GM12878 (cell line): Measurements from ENCODE around the gene DEPDC1. TPM values are rescaled to one million over a fixed set of nuclear protein-coding genes. Genes with fewer than 3 reads are reported as not detected.
A peak's percentile ranks its signal among the peaks of the same experiment; 100 is the strongest.

ENCODE experiments used
- ATAC-seq: fragments of 200-7000 bp; cut with Tn5 transposase; 3 replicates; pipeline ENCODE4 v1.9.1; 2020; ENCODE audit warnings: mild to moderate bottlenecking, moderate library complexity
- BruUV-seq: library from RNA; stranded (reverse); fragments of 400-500 nt; replicated peaks from 2 replicates; lab custom pipeline; 2021; lab: Mats Ljungman, UMichigan
- CTCF ChIA-PET: fragments of 300-600 bp; sonication (Branson Sonifier 250); formaldehyde crosslinking; extraction: SDS; loops from one replicate; lab custom pipeline; 2021; ENCODE audit warnings: inconsistent platforms; lab: Yijun Ruan, JAX
- POLR2A ChIA-PET: fragments of 350-600 bp; formaldehyde crosslinking; extraction: SDS; loops from one replicate; lab custom pipeline; 2021; ENCODE audit warnings: inconsistent platforms; lab: Charles Lee
- RAD21 ChIA-PET: fragments of 300-600 bp; sonication (Branson Sonifier 250); formaldehyde crosslinking; loops from one replicate; lab custom pipeline; 2023; ENCODE audit warnings: antibody characterized with exemption; ENCODE audit not compliant: unreplicated experiment; lab: Charles Lee
- SMC1A ChIA-PET: fragments of 300-600 bp; sonication (Branson Sonifier 250); formaldehyde crosslinking; loops from one replicate; lab custom pipeline; 2023; ENCODE audit not compliant: unreplicated experiment, uncharacterized antibody; lab: Charles Lee
- DNase-seq: peaks from one replicate; pipeline ENCODE4 v3.0.0-alpha.2; 2011; ENCODE audit warnings: low read depth, low spot score
- FAIRE-seq: peaks from 3 replicates; lab custom pipeline; 2011; peaks lifted over from hg19 to GRCh38; lab: Jason Lieb, UNC
- H2AFZ ChIP-seq: 2 replicates; pipeline ENCODE4 v1.6.0; 2011; ENCODE audit warnings: low read depth, low read length, control low read depth; ENCODE audit not compliant: control insufficient read depth
- H3K27ac ChIP-seq: 2 replicates; pipeline ENCODE4 v1.5.1; 2011; ENCODE audit warnings: control low read depth; ENCODE audit not compliant: control insufficient read depth, insufficient read depth
- H3K27me3 ChIP-seq, 2 experiments: replicated peaks in 1 of 2; 2 replicates each; pipeline versions ENCODE4 v1.6.0 to v1.6.1; 2011; ENCODE audit warnings: low read length in 1 of 2; ENCODE audit not compliant: control insufficient read depth in 2 of 2, insufficient read depth in 2 of 2
- H3K36me3 ChIP-seq, 2 experiments: 2 replicates each; pipeline ENCODE4 v1.5.1; 2011; ENCODE audit warnings: low read length in 1 of 2; ENCODE audit not compliant: control insufficient read depth in 2 of 2, insufficient read depth in 2 of 2
- H3K4me1 ChIP-seq: 2 replicates; pipeline ENCODE4 v1.6.1; 2011; ENCODE audit warnings: mild to moderate bottlenecking, low read length, moderate library complexity, mixed read lengths; ENCODE audit not compliant: control insufficient read depth, insufficient read depth
- H3K4me2 ChIP-seq: 2 replicates; pipeline ENCODE4 v1.6.0; 2011; ENCODE audit warnings: control low read depth; ENCODE audit not compliant: control insufficient read depth, insufficient read depth
- H3K4me3 ChIP-seq: fragments of 200-600 bp; sonication (generic); 2 replicates; pipeline ENCODE4 v1.5.1; 2016
- H3K79me2 ChIP-seq: 2 replicates; pipeline ENCODE4 v1.6.0; 2011; ENCODE audit warnings: low read length; ENCODE audit not compliant: control insufficient read depth, insufficient read depth
- H3K9ac ChIP-seq: 2 replicates; pipeline ENCODE4 v1.8.0; 2011; ENCODE audit warnings: low read length, control low read depth, mixed read lengths; ENCODE audit not compliant: control insufficient read depth, insufficient read depth
- H3K9me3 ChIP-seq: replicated peaks from 3 replicates; pipeline ENCODE4 v1.5.1; 2011; ENCODE audit warnings: mild to moderate bottlenecking, low read length; ENCODE audit not compliant: control insufficient read depth, insufficient read depth
- H4K20me1 ChIP-seq: 2 replicates; pipeline ENCODE4 v1.6.0; 2011; ENCODE audit not compliant: control insufficient read depth, insufficient read depth
- BHLHE40 ChIP-seq, 2 experiments: fragments of 450-650 bp in 1 of 2; IDR thresholded peaks; 2 replicates each; pipeline ENCODE4 v1.6.1; 2011 to 2017; ENCODE audit warnings: low read depth in 2 of 2, borderline replicate concordance in 1 of 2, improper control_type of control experiment in 1 of 2, low read length in 1 of 2, mild to moderate bottlenecking in 1 of 2
- FOS ChIP-seq: IDR thresholded peaks from 3 replicates; pipeline ENCODE4 v1.6.1; 2011; ENCODE audit warnings: borderline replicate concordance; ENCODE audit not compliant: insufficient read length; ENCODE audit errors: extremely low read depth
- HDGF ChIP-seq: fragments of 450-650 bp; IDR thresholded peaks from 2 replicates; pipeline ENCODE4 v1.6.1; 2016; ENCODE audit warnings: antibody characterized with exemption
- KAT2A ChIP-seq: conservative IDR thresholded peaks from 2 replicates; pipeline ENCODE4 v1.6.1; 2011; ENCODE audit warnings: low read depth, low read length; ENCODE audit not compliant: control insufficient read depth
- MTA2 ChIP-seq: fragments of 450-650 bp; IDR thresholded peaks from 2 replicates; pipeline ENCODE4 v1.6.1; 2016; ENCODE audit warnings: low read depth, mild to moderate bottlenecking, moderate library complexity
- MYC ChIP-seq: IDR thresholded peaks from 2 replicates; pipeline ENCODE4 v1.6.1; 2011; ENCODE audit warnings: mild to moderate bottlenecking, low read length, moderate library complexity, inconsistent platforms; ENCODE audit not compliant: insufficient read depth, insufficient replicate concordance, insufficient read length, severe bottlenecking
- NBN ChIP-seq: fragments of 450-650 bp; IDR thresholded peaks from 2 replicates; pipeline ENCODE4 v1.6.1; 2016
- PAX8 ChIP-seq: fragments of 450-650 bp; IDR thresholded peaks from 2 replicates; pipeline ENCODE4 v1.6.1; 2017; ENCODE audit warnings: mild to moderate bottlenecking, moderate library complexity
- POLR2A ChIP-seq: IDR thresholded peaks from 2 replicates; pipeline ENCODE4 v1.6.1; 2011; ENCODE audit warnings: low read depth, mild to moderate bottlenecking, low read length
- RBBP5 ChIP-seq: fragments of 200-600 bp; sonication (generic); conservative IDR thresholded peaks from 2 replicates; pipeline ENCODE4 v1.6.1; 2016
- RFX5 ChIP-seq: IDR thresholded peaks from 2 replicates; pipeline ENCODE4 v1.6.1; 2011; ENCODE audit warnings: low read depth, low read length, improper control_type of control experiment
- SIX5 ChIP-seq: IDR thresholded peaks from 2 replicates; pipeline ENCODE4 v1.6.1; 2011; ENCODE audit warnings: mild to moderate bottlenecking, low read depth, low read length, moderate library complexity; ENCODE audit not compliant: severe bottlenecking
- SMC3 ChIP-seq: IDR thresholded peaks from 2 replicates; pipeline ENCODE4 v1.6.1; 2011; ENCODE audit warnings: low read length, improper control_type of control experiment, borderline replicate concordance
- SREBF1 ChIP-seq: IDR thresholded peaks from 2 replicates; pipeline ENCODE4 v1.6.1; 2012; ENCODE audit warnings: mild to moderate bottlenecking, low read length
- SUPT20H ChIP-seq: IDR thresholded peaks from 2 replicates; pipeline ENCODE4 v1.6.1; 2011; ENCODE audit warnings: low read depth, mild to moderate bottlenecking, low read length, moderate library complexity, borderline replicate concordance; ENCODE audit not compliant: control insufficient read depth
- ZNF687 ChIP-seq: fragments of 450-650 bp; IDR thresholded peaks from 2 replicates; pipeline ENCODE4 v1.6.1; 2017; ENCODE audit warnings: mild to moderate bottlenecking, moderate library complexity
- WGBS: methylation state at CpG from one replicate; pipeline ENCODE4 v1.1.6; 2016; ENCODE audit warnings: low lambda C conversion rate; ENCODE audit not compliant: insufficient replicate concordance, insufficient coverage; ENCODE audit errors: missing lambda C conversion rate; 5-methylcytosine and 5-hydroxymethylcytosine counted together
- in situ Hi-C: fragments of 300-500 bp; cut with MboI; formaldehyde crosslinking; loops from 9 replicates; pipeline ENCODE4 v1.14.3; 2018; ENCODE audit warnings: mixed read lengths
- intact Hi-C: fragments of 100-400 bp; cut with micrococcal nuclease; formaldehyde crosslinking; loops from one replicate; pipeline ENCODE4 v1.14.2; 2022; ENCODE audit not compliant: unreplicated experiment
- polyA plus RNA-seq, 11 experiments: library from polyadenylated mRNA; depleted of rRNA in 4 of 11; unstranded in 6 of 11; stranded (reverse) in 5 of 11; fragments of >200 nt; fragmentation: Nextera tagmentation in 4 of 11; fragmentation: Illumina TruSeq in 1 of 11; extraction: Ambion mirVana in 4 of 11; extraction: Trizol in 1 of 11; gene quantifications; 1 replicate in 1 of 11; 2 replicates in 10 of 11; pipeline versions ENCODE4 v1.2.1 to v1.2.3, GENCODE V29; 2011 to 2016; ENCODE audit warnings: inconsistent platforms in 2 of 11, missing spikeins in 2 of 11, low read depth in 1 of 11
- total RNA-seq, 4 experiments: library from RNA; depleted of rRNA in 3 of 4; stranded (reverse); fragments of >200 nt in 3 of 4; fragmentation: Illumina TruSeq in 1 of 4; extraction: Trizol in 1 of 4; gene quantifications; 2 replicates each; pipeline versions ENCODE4 v1.2.1 to v1.2.3, GENCODE V29; 2013 to 2021
- TF ChIP-seq, protein P1 (sequence below): IDR thresholded peaks from 2 replicates; pipeline ENCODE4 v1.6.1; 2012; ENCODE audit warnings: mild to moderate bottlenecking, low read depth, low read length

The DEPDC1 gene
- total and polyA plus RNA-seq, 10 of the 15 experiments (the other 5 are each of a cell fraction or from before 2014, with no cell fraction given), result 6.9 to 36.5 (median 17.6) TPM

- no peak for TF ChIP-seq BHLHE40 (IDR thresholded peaks at IDR 0.05; ENCODE audit: borderline replicate concordance in 1 of 2, low read depth in 2 of 2, low read length in 1 of 2)
Measured at GRCh38 chr1:68495532-68495931, 1.4 kb downstream of the DEPDC1 start (continued).

DNA sequence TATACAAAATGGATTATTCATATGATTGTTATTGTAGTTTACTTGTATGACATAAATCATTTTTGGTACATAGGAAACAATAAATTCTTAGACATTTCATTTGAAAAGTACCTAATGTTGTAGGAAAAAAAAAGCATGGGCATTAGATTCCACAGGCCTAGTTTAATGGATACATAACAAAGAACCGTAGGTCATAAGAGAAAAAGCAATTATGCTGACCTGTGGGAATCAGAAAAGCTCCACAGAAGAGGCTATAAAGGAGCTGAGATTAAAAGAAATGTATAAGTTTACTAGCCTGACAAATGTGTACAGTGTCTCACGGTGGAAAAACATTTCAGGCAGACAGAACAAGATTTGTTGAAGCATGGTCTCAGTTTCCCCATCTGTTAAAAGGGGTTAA lies 3.7 kb downstream of the DEPDC1 start:
- 68% methylated on average over 2 of the region's 2 CpGs for WGBS
- no peaks in the 10 kb centered on the region; the same call in 1 of the 2 replicates for H3K4me1 ChIP-seq
- intact Hi-C loops, result no loop called here
- no peak overlapping the region for H3K9ac ChIP-seq
- in situ Hi-C loops, result no loop called here
- no TSS peak for BruUV-seq
- no peak for DNase-seq
- FAIRE-seq, result no peak
- H3K27me3 ChIP-seq, result no peaks in the 10 kb centered on the region
- no peak overlapping the region for H3K27ac ChIP-seq
- ATAC-seq, result no peak
- SMC1A ChIA-PET, result interaction anchor here (0.6 to 1.2 kb wide), 2 partner anchors 373 to 1602 kb away, joined by 3 read pairs; no protein-coding TSS in a partner anchor
- no peak overlapping the region for H3K4me3 ChIP-seq
- 0 out of 2 replicates have a peak overlapping the region, but pooled peaks have one; percentile 13 for H3K4me2 ChIP-seq
- no peak for TF ChIP-seq HDGF
- TF ChIP-seq KAT2A, result no peak
- no peak for TF ChIP-seq SMC3
- no peak for TF ChIP-seq ZNF687
- TF ChIP-seq RFX5, result no peak
- TF ChIP-seq, protein P1, sequence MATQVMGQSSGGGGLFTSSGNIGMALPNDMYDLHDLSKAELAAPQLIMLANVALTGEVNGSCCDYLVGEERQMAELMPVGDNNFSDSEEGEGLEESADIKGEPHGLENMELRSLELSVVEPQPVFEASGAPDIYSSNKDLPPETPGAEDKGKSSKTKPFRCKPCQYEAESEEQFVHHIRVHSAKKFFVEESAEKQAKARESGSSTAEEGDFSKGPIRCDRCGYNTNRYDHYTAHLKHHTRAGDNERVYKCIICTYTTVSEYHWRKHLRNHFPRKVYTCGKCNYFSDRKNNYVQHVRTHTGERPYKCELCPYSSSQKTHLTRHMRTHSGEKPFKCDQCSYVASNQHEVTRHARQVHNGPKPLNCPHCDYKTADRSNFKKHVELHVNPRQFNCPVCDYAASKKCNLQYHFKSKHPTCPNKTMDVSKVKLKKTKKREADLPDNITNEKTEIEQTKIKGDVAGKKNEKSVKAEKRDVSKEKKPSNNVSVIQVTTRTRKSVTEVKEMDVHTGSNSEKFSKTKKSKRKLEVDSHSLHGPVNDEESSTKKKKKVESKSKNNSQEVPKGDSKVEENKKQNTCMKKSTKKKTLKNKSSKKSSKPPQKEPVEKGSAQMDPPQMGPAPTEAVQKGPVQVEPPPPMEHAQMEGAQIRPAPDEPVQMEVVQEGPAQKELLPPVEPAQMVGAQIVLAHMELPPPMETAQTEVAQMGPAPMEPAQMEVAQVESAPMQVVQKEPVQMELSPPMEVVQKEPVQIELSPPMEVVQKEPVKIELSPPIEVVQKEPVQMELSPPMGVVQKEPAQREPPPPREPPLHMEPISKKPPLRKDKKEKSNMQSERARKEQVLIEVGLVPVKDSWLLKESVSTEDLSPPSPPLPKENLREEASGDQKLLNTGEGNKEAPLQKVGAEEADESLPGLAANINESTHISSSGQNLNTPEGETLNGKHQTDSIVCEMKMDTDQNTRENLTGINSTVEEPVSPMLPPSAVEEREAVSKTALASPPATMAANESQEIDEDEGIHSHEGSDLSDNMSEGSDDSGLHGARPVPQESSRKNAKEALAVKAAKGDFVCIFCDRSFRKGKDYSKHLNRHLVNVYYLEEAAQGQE, result no peak
- no peak for TF ChIP-seq SREBF1
- no peak for TF ChIP-seq FOS
- TF ChIP-seq MYC, result no peak
- no peak for TF ChIP-seq MTA2
- no peak for TF ChIP-seq SUPT20H
- no peak for TF ChIP-seq NBN
- no peak for TF ChIP-seq RBBP5
- TF ChIP-seq SIX5, result no peak
- no peak for TF ChIP-seq PAX8
- TF ChIP-seq POLR2A, result no peak
- no peaks in the 10 kb centered on the region for H3K9me3 ChIP-seq
- RAD21 ChIA-PET, result no interaction called here
- POLR2A ChIA-PET, result interaction anchor here (0.6 to 1.6 kb wide), 2 partner anchors 9 to 285 kb away, joined by 3 to 4 read pairs; no protein-coding TSS in a partner anchor
- H2AFZ ChIP-seq, result peak overlapping the region; percentile 42
- no peaks in the 10 kb centered on the region for H3K36me3 ChIP-seq
- H4K20me1 ChIP-seq, result no peaks in the 10 kb centered on the region
- CTCF ChIA-PET, result interaction anchor here (1.5 kb wide), 1 partner anchor 9 kb away, joined by 4 read pairs; no protein-coding TSS in a partner anchor
- H3K79me2 ChIP-seq, result peaks cover 27% of the 10 kb centered on the region
